ENCODE results near the gene CRY1.

CRY1 gene

GRCh38 chr12:107107381-107107780, 14.0 kb upstream of the CRY1 start:
- no peak overlapping the region for H4K8ac ChIP-seq (ENCODE audit: low read length)
- H2BK12ac ChIP-seq (ENCODE audit: low read length in 2 of 2), result no peak overlapping the region
- no peak overlapping the region for H3K4me2 ChIP-seq (ENCODE audit: low read length, poor library complexity, severe bottlenecking)
- H2BK120ac ChIP-seq (ENCODE audit: low read depth, low read length), result no peak overlapping the region
- no peak overlapping the region for H2AFZ ChIP-seq (ENCODE audit: low read depth, low read length)
- H3K27ac ChIP-seq (ENCODE audit: low read length, poor library complexity, severe bottlenecking), result no peak overlapping the region
- H3K18ac ChIP-seq (ENCODE audit: low read depth in 1 of 2, low read length in 2 of 2), result no peak overlapping the region
- 58% methylated on average over 3 of the region's 4 CpGs for WGBS
- H3K23ac ChIP-seq (ENCODE audit: low read length in 2 of 2), result no peak overlapping the region
- no peak overlapping the region for H2BK15ac ChIP-seq (ENCODE audit: low read depth, poor library complexity, severe bottlenecking)
- no peak for DNase-seq
- H3K79me1 ChIP-seq (replicated peaks; ENCODE audit: low read length, poor library complexity, severe bottlenecking), result no peaks in the 10 kb centered on the region
- no peaks in the 10 kb centered on the region for H3K4me1 ChIP-seq (ENCODE audit: control insufficient read depth, insufficient read depth, low read depth, low read length)
- no peak overlapping the region for H2AK5ac ChIP-seq (ENCODE audit: low read length, severe bottlenecking)
- no peak overlapping the region for H3K14ac ChIP-seq (ENCODE audit: low read length in 2 of 2)
- no peak overlapping the region for H3K4me3 ChIP-seq (ENCODE audit: insufficient read depth in 1 of 2, low read depth in 1 of 2, low read length in 2 of 2)
- no peak overlapping the region for H3K4ac ChIP-seq (ENCODE audit: low read depth in 1 of 2, low read length in 2 of 2)
- no peaks in the 10 kb centered on the region for H3K36me3 ChIP-seq (ENCODE audit: control insufficient read depth in 1 of 2, insufficient read depth in 2 of 2, low read depth in 1 of 2, low read length in 2 of 2)
- peaks cover 0 to 5% of the 10 kb centered on the region in 2 experiments for H3K27me3 ChIP-seq (ENCODE audit: control insufficient read depth in 1 of 2, insufficient read depth in 1 of 2, low read length in 2 of 2)
- H3K9me3 ChIP-seq (ENCODE audit: control insufficient read depth, low read length), result no peaks in the 10 kb centered on the region
- H4K91ac ChIP-seq (ENCODE audit: low read length), result no peak overlapping the region
- H3K9ac ChIP-seq (ENCODE audit: low read length), result no peak overlapping the region
- H2BK5ac ChIP-seq (ENCODE audit: low read depth, low read length, poor library complexity, severe bottlenecking), result no peak overlapping the region

DNA sequence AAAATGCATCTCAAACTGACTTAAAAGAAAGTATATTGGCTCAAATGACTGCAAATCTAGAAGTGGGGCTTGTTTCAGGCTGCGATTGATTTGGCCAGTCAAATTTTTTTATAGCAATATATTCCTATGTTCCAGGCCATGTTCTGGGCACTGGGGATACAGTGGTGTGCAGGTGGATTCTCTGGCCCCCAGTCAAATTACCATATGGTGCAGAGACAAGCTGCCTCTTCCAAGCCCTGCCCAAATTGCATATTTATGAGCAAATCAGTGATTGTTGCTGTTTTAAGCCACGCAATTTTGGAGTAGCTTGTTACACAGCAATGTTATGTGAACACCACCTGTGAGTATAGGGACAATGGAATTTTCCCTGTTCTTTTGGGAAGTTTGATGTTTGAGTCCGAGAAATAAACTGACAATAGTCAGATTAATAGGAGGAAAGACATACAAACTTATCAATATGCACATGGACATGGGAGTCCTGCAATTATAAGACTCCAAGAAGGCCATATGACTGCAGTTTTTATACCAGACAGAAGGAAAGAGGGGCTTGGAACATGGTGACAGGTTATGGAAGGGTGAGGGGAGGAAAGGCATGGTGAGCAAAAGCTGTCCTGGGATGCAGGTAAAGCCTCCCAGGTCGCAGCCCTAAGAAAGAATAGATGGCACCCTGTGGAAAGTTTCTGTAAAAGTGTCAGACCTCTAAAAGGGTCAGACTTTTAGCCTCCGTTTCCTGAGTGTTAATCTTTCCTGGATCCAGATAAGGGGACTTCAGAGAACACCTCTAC, 13.1 kb upstream of the CRY1 start:
- no peaks in the 10 kb centered on the region for H3K9me3 ChIP-seq (ENCODE audit: control insufficient read depth, low read length)
- no peak overlapping the region for H2BK5ac ChIP-seq (ENCODE audit: low read depth, low read length, poor library complexity, severe bottlenecking)
- H2BK120ac ChIP-seq (ENCODE audit: low read depth, low read length), result no peak overlapping the region
- peaks cover 0 to 5% of the 10 kb centered on the region in 2 experiments for H3K27me3 ChIP-seq (ENCODE audit: control insufficient read depth in 1 of 2, insufficient read depth in 1 of 2, low read length in 2 of 2)
- H3K14ac ChIP-seq (ENCODE audit: low read length in 2 of 2), result no peak overlapping the region
- no peak overlapping the region for H3K4me2 ChIP-seq (ENCODE audit: low read length, poor library complexity, severe bottlenecking)
- H3K27ac ChIP-seq (ENCODE audit: low read length, poor library complexity, severe bottlenecking), result no peak overlapping the region
- H3K18ac ChIP-seq (ENCODE audit: low read depth in 1 of 2, low read length in 2 of 2), result no peak overlapping the region
- H2BK12ac ChIP-seq (ENCODE audit: low read length in 2 of 2), result no peak overlapping the region
- H3K36me3 ChIP-seq (ENCODE audit: control insufficient read depth in 1 of 2, insufficient read depth in 2 of 2, low read depth in 1 of 2, low read length in 2 of 2), result no peaks in the 10 kb centered on the region
- no peak overlapping the region for H2AFZ ChIP-seq (ENCODE audit: low read depth, low read length)
- H3K4ac ChIP-seq (ENCODE audit: low read depth in 1 of 2, low read length in 2 of 2), result no peak overlapping the region
- no peak overlapping the region for H4K8ac ChIP-seq (ENCODE audit: low read length)
- no peaks in the 10 kb centered on the region for H3K4me1 ChIP-seq (ENCODE audit: control insufficient read depth, insufficient read depth, low read depth, low read length)
- no peaks in the 10 kb centered on the region for H3K79me1 ChIP-seq (replicated peaks; ENCODE audit: low read length, poor library complexity, severe bottlenecking)
- no peak overlapping the region for H2AK5ac ChIP-seq (ENCODE audit: low read length, severe bottlenecking)
- H3K9ac ChIP-seq (ENCODE audit: low read length), result no peak overlapping the region
- no peak overlapping the region for H4K91ac ChIP-seq (ENCODE audit: low read length)
- H2BK15ac ChIP-seq (ENCODE audit: low read depth, poor library complexity, severe bottlenecking), result no peak overlapping the region
- no peak overlapping the region for H3K23ac ChIP-seq (ENCODE audit: low read length in 2 of 2)
- H3K4me3 ChIP-seq (ENCODE audit: insufficient read depth in 1 of 2, low read depth in 1 of 2, low read length in 2 of 2), result no peak overlapping the region
- no peak for DNase-seq
- 80% methylated on average over 4 of the region's 5 CpGs for WGBS

DNA sequence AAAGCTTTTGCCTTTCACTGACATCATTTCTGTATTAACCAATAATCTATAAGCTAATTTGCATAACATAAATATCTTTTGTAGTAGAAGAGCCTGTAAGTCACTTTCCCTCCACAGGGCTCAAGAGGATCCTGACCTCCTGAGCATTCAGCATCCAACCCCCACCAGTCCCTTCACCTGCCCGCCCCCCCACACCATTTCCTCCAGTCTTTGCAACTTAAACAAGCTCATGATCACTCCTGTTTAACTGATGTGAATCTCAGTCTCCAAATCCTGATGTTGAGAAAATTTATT, 12.0 kb upstream of the CRY1 start:
- H3K4ac ChIP-seq (ENCODE audit: low read depth in 1 of 2, low read length in 2 of 2), result no peak overlapping the region
- H2AK5ac ChIP-seq (ENCODE audit: low read length, severe bottlenecking), result no peak overlapping the region
- H3K23ac ChIP-seq (ENCODE audit: low read length in 2 of 2), result no peak overlapping the region
- no peak overlapping the region for H3K18ac ChIP-seq (ENCODE audit: low read depth in 1 of 2, low read length in 2 of 2)
- DNase-seq, result no peak
- no peak overlapping the region for H2BK120ac ChIP-seq (ENCODE audit: low read depth, low read length)
- no peak overlapping the region for H2BK15ac ChIP-seq (ENCODE audit: low read depth, poor library complexity, severe bottlenecking)
- H3K4me2 ChIP-seq (ENCODE audit: low read length, poor library complexity, severe bottlenecking), result no peak overlapping the region
- no peak overlapping the region for H3K27ac ChIP-seq (ENCODE audit: low read length, poor library complexity, severe bottlenecking)
- no peak overlapping the region for H3K4me3 ChIP-seq (ENCODE audit: insufficient read depth in 1 of 2, low read depth in 1 of 2, low read length in 2 of 2)
- no peak overlapping the region for H3K14ac ChIP-seq (ENCODE audit: low read length in 2 of 2)
- H3K27me3 ChIP-seq (ENCODE audit: control insufficient read depth in 1 of 2, insufficient read depth in 1 of 2, low read length in 2 of 2), result peaks cover 0 to 5% of the 10 kb centered on the region in 2 experiments
- H3K4me1 ChIP-seq (ENCODE audit: control insufficient read depth, insufficient read depth, low read depth, low read length), result no peaks in the 10 kb centered on the region
- no peaks in the 10 kb centered on the region for H3K9me3 ChIP-seq (ENCODE audit: control insufficient read depth, low read length)
- no peak overlapping the region for H2AFZ ChIP-seq (ENCODE audit: low read depth, low read length)
- H4K91ac ChIP-seq (ENCODE audit: low read length), result no peak overlapping the region
- H3K79me1 ChIP-seq (replicated peaks; ENCODE audit: low read length, poor library complexity, severe bottlenecking), result no peaks in the 10 kb centered on the region
- 44% methylated on average over 1 of the region's 1 CpG for WGBS
- no peak overlapping the region for H4K8ac ChIP-seq (ENCODE audit: low read length)
- H2BK5ac ChIP-seq (ENCODE audit: low read depth, low read length, poor library complexity, severe bottlenecking), result no peak overlapping the region
- H3K36me3 ChIP-seq (ENCODE audit: control insufficient read depth in 1 of 2, insufficient read depth in 2 of 2, low read depth in 1 of 2, low read length in 2 of 2), result no peaks in the 10 kb centered on the region
- H2BK12ac ChIP-seq (ENCODE audit: low read length in 2 of 2), result no peak overlapping the region
- H3K9ac ChIP-seq (ENCODE audit: low read length), result no peak overlapping the region

DNA sequence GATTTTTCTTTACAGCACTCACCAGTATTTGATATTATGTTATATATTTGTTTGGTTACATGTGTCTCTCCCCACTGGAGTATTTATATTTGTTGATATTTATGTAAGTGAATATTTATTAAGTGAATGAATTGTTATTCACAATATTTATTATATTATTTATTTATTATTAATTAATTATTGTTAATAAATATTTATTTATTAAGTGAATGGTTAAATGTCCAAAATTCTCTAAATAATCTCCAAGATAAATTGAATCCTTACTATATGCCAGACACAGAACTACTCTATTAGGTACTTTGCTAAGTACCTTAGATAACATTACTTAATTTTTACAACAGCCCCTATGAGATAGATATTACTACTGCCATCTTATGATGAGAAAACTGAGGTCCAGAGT, 10.2 kb upstream of the CRY1 start:
- Histone ChIP-seq H3K79me1 (replicated peaks; ENCODE audit: low read length, poor library complexity, severe bottlenecking) (no peaks in the 10 kb centered on the region), H2BK5ac (ENCODE audit: low read depth, low read length, poor library complexity, severe bottlenecking) (no peak overlapping the region), H3K18ac (ENCODE audit: low read depth in 1 of 2, low read length in 2 of 2) (no peak overlapping the region), H3K4me3 (ENCODE audit: insufficient read depth in 1 of 2, low read depth in 1 of 2, low read length in 2 of 2) (no peak overlapping the region), H3K14ac (ENCODE audit: low read length in 2 of 2) (no peak overlapping the region), H4K8ac (ENCODE audit: low read length) (no peak overlapping the region), H3K9ac (ENCODE audit: low read length) (no peak overlapping the region), H4K91ac (ENCODE audit: low read length) (no peak overlapping the region), H2AK5ac (ENCODE audit: low read length, severe bottlenecking) (no peak overlapping the region), H3K27ac (ENCODE audit: low read length, poor library complexity, severe bottlenecking) (no peak overlapping the region), H3K4ac (ENCODE audit: low read depth in 1 of 2, low read length in 2 of 2) (no peak overlapping the region), H3K9me3 (ENCODE audit: control insufficient read depth, low read length) (no peaks in the 10 kb centered on the region), H3K4me2 (ENCODE audit: low read length, poor library complexity, severe bottlenecking) (no peak overlapping the region), H3K27me3 (ENCODE audit: control insufficient read depth in 1 of 2, insufficient read depth in 1 of 2, low read length in 2 of 2) (peaks cover 0 to 5% of the 10 kb centered on the region in 2 experiments), H3K4me1 (ENCODE audit: control insufficient read depth, insufficient read depth, low read depth, low read length) (no peaks in the 10 kb centered on the region), H3K23ac (ENCODE audit: low read length in 2 of 2) (no peak overlapping the region), H2BK15ac (ENCODE audit: low read depth, poor library complexity, severe bottlenecking) (no peak overlapping the region), H2BK120ac (ENCODE audit: low read depth, low read length) (no peak overlapping the region), H2BK12ac (ENCODE audit: low read length in 2 of 2) (no peak overlapping the region), H2AFZ (ENCODE audit: low read depth, low read length) (no peak overlapping the region), H3K36me3 (ENCODE audit: control insufficient read depth in 1 of 2, insufficient read depth in 2 of 2, low read depth in 1 of 2, low read length in 2 of 2) (no peaks in the 10 kb centered on the region)
- DNase-seq, result no peak
